ENCODE results near the gene KIDINS220.

DNA sequence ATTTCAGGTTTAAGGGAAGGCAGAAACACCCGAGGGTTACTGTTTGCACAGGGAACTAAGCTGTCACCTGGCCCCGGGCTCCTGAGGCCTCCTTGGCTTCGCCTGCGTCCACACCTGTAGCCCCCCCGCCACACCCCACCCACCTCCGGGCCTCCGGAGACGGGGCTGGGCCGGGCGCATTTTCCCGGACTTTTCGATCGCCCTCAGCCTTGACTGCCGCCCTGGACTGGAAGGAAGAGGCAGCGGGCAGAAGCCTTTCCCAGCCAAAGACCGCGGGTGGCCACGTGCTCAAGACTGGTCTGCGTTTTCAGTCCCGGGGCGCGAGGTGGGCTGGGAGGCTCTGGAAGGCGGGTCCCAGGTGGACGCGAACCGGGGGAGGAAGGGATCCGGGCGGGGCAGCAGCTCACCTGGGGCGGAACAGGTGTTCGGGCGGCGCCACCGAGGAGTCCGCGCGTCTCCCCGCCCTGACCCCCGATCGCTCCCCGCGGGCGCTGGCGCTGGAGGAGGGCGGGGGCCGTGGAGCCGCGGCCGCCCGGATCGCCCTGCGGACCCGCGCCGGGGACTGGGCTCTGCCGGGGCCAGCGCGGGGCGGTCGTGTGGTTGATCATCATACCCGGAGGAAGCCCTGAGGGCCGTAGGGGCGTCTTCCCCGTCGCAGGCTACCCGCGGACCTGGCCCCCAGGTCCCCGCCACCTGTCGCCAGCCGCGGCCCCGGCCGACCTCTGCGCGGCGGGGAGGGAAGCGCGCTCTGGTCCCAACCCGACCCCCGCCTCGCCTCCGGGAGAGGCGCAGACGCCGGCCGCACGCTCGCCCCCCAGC, 152.3 kb downstream of the KIDINS220 start:
- TF ChIP-seq POLR2A (IDR thresholded peaks at IDR 0.05) (no peak), EP300 (IDR thresholded peaks at IDR 0.05) (no peak)
- TF ChIP-seq, protein P1, sequence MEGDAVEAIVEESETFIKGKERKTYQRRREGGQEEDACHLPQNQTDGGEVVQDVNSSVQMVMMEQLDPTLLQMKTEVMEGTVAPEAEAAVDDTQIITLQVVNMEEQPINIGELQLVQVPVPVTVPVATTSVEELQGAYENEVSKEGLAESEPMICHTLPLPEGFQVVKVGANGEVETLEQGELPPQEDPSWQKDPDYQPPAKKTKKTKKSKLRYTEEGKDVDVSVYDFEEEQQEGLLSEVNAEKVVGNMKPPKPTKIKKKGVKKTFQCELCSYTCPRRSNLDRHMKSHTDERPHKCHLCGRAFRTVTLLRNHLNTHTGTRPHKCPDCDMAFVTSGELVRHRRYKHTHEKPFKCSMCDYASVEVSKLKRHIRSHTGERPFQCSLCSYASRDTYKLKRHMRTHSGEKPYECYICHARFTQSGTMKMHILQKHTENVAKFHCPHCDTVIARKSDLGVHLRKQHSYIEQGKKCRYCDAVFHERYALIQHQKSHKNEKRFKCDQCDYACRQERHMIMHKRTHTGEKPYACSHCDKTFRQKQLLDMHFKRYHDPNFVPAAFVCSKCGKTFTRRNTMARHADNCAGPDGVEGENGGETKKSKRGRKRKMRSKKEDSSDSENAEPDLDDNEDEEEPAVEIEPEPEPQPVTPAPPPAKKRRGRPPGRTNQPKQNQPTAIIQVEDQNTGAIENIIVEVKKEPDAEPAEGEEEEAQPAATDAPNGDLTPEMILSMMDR (IDR thresholded peaks at IDR 0.05): no peak

Measured in ovary (tissue), 3 donors.